HG02870 (cell line): ENCODE measurements around the gene STARD13.
"Not testable (repeated sequence)": the region's sequence is repeated elsewhere in the genome, so short reads cannot be mapped to it uniquely, and the experiment has no call there.

ENCODE experiments used
- ATAC-seq: cut with Tn5 transposase; IDR thresholded peaks from one replicate; pipeline ENCODE4 v1.9.1; 2021; ENCODE audit warnings: mild to moderate bottlenecking, moderate library complexity; ENCODE audit not compliant: unreplicated experiment

STARD13 gene

DNA sequence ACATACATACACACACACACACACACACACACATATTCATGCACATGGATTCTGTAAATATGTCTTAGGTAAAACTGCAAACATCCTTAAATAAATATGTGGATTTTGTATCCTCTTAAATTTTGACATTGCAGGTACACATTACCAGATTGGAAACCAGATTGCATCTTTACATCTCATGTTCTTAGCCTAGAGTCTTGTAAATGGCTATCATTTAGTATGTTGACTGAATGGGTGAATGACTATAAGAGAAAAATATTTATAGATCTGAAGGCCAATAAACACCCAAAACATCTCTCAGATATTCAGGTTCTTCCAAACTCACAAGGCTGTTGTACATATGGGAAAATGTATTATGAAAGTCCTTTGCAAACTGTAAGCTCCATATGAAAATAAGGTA is 104.3 kb downstream of the STARD13 start:
- no peak for ATAC-seq

DNA sequence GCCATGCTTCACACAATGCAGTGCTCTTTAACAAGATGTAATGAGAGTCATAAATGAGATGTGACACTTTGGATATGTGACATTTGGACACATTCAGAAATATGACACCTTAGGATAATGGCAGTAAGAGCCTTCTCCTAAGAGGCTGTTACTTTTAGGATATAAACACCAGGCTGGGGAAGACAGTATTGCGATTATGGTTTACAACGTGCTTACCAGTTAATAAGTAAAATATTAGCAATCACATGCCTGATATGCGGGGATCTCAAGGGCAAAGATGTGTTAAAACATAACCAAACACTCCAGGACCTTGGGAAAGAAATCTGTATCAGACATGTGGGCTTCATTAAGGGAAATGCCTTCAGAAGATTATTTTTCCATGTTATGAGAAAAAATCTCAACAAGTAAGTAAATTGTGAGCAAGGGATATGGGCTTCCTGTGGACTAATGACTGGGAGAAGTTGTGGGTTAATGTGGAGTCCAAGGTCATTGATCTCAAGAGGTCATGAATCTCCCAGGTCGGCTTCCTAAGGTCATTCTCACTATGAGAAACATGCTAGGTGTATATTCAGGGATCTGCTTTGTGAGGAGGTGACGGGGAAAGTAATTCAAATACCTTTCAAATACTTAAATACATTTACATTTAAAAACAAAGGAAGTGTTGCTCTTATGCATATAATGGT is 105.3 kb downstream of the STARD13 start:
- ATAC-seq, result no peak

DNA sequence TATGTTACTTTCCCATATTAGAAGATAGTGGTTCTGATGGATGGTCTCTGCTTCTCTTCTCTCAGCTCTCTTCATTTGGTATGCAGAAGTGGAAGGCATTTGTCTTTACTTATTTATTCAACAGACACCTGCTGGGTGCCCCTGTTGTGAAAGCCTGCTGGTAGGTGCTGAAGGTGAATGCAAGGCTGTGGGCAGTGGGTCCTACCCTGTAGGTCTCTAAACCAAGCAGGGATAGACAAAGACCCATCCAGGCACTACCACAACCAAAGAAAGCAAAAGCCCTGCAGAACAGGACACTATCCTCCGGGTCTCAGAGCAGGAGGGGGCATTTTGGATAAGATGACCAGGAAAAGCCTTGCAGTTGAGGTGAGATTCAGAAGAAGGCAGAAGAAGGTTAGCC is 106.1 kb downstream of the STARD13 start:
- ATAC-seq, result no peak

DNA sequence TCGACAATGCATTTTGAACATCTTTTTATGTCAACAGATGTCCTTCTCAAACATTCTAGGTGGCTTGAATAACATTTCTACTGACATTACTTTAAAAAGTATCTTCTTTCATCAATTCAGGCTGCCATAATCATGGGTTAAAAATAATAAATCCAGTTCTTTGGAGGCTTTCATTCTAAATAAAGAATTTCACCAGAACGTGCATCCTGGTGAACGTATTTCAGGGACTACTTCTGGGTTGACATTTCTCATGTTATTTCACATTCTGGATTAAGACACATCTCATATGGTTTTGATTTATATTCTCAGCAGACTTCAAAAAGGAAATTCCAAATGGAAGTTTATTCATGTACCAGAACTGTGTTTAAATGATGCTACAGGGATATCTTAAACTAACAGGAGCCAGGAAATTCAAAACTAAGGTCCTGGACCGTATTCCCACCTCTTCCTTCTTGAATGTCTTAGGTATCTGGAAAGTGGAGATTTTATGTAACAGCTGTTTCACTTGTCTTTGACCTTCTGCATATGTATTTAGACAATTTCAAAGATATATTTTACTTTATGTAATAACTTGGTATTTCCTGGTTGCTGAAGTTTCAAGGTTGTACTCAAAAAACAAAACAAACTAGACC is 107.2 kb downstream of the STARD13 start:
- no peak for ATAC-seq

DNA sequence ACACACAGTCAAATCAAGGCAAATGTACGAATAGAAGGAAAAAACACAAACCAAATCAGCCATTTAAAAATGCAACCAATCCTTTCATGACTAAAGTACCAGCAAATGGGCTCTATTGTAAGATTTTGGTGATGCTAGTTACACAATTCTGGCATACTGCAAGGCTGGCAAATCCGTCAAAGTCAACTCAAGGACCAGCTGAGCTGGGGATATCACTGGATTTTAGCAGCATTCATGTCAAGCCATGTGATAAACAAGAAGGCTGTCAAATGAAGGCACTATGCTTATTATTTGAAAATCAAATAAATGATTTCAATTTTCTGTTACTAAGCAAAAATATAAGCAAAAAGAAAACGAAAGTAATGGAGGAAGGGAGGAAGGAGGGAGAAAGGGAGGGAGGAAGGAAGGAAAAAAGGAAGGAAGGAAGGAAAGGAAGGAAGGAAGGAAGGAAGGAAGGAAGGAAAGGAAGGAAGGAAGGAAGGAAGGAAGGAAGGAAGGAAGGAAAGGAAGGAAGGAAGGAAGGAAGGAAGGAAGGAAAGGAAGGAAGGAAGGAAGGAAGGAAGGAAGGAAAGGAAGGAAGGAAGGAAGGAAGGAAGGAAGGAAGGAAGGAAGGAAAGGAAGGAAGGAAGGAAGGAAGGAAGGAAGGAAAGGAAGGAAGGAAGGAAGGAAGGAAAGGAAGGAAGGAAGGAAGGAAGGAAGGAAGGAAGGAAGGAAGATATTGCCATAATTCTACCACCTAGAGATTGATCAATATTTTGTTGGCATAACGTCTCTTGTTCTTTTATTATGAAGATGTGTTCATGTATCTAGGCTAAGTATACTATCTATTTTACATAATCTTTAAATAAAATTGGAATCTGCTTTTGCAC is 108.0 kb downstream of the STARD13 start:
- ATAC-seq, result not testable (repeated sequence)

DNA sequence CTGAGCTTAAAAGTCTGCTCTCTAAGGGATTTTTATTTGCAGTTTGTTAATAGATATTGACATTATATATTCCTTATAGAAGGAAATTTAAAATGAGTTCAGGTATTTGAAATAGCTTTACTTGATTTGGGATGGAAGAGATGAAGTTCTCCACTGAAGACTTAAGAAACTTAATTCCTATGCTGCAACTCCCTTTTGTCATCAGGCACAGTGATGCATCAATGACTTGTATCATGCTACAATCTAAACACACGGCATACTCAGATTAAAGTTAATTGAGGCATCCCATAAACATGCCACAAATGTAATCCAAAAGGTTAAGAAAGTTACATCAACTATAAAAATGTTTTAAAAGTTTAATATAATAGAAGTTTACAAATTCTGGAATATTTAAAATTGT is 109.0 kb downstream of the STARD13 start:
- no peak for ATAC-seq

DNA sequence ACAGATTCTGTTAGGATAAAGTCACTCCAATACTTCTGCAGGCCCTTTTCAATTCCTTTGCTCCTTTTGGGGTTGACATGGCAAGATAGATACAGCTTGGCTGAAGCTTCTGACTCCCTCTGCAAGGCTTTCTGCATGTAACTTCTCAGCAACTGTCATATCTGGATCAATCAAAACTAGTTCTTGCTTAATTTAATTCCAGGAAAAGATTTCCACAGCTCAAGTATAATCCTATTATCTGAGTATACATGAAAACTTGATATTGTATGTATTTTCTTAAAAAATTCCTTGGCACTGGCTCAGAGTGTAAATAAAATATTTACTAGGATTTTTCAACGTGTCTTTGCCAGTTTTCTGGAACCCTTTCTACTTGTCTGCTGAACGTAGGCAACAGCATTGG is 109.6 kb downstream of the STARD13 start:
- no peak for ATAC-seq

DNA sequence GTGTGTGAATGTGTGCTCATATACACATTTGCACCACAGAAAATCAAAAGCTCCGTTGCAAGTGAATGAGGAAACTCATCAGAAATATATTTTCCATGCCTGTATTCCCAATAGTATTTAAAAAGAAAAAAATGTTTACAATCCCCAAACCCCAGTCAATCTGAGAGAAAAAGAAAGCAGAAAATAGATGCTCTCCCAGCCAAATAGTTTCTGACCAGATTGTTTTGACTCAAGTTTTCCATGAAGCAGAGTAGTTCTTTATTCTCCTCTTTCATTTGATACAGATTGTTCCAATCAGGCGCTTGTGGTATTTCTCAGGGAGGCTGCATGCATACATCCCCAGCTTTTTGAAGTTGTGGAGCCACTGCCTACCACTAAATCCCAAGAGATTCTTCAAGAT is 110.6 kb downstream of the STARD13 start:
- ATAC-seq, result no peak

DNA sequence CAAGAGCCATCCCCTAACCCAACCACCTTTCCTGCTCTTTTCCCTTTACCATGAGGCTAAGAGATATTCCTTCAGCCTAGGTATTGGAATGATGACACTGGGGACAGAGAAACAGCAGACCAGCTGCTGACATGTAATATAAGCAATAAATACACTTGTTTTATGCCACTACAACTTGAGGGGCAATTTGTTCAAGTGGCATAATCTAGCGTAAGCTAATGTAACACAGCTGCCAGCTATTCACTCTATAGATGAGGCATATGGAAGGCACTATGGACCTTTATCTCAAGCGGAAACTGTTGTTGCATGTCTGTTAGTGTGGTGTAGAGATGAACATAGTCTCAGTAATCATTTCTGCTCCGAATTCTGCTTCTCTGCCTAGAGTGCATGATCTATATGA is 111.1 kb downstream of the STARD13 start:
- ATAC-seq, result no peak

DNA sequence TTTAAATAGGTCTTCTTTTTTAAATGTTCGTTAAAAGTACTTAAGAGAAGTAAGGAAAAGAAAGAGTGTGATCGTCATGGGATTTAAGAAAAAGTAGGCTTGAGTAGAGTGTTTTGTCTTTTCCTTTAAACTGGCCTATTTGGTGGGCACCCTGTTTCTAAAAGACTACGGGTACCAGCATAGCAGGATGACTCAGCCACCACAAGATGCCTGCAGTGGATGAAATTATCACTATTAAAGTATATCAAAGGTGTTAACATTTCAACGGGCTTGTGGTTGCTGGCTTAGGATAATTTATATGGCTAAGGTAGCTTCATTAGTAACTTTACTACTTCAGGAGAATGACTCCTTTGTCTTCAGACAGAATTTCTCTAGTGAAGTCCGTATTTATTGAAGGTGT is 112.6 kb downstream of the STARD13 start:
- no peak for ATAC-seq

DNA sequence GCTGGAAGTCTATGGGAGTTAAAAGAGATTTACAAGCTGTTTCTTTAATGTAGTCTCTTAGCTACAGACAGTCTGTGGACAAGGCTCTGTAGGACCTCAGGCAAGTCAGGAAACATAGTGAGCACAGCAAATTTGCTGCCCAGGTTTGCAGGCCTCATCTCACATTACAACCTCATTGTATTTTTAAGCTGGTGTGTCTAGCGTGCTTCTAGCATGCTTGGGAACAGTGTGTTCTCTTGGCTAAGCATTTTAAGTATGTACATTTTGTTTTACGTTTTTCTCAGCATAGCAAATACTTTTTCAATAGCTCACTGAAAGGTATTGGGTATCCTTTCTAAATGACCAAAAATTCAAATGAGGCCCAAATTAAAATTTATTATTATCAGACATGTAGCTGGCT is 113.2 kb downstream of the STARD13 start:
- no peak for ATAC-seq

DNA sequence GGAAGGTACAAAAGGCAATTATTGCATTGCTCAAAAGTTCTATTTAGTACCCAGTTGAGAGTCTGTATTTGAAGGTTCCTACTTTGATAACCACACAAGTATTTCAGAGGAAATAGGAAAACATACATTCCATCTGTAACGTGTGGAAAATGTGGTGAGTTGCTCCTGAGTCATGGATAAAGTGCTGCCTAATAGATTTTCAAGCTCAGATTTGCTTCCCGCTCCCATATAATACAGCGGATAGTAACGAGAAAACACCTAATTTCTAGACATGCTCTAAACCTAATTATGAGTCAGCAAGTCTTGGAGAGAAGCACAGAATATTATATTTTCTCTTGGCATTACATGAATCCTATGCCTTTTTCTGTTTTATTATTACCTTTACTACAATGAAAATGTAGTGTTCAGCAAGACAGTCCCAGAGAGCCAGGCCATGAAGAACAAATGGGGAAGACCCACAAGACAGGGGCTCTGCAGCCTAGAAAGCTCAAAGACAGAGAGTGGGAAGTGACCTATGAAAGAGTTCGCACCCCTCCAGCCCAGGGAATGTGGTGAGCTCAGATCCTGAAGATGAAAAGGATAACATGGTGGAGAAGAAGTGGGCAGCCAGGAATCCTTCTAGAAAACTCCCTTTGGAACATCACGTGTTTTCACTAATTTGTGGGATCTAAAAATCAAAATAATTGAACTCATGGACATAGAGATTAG is 116.1 kb downstream of the STARD13 start:
- no peak for ATAC-seq

DNA sequence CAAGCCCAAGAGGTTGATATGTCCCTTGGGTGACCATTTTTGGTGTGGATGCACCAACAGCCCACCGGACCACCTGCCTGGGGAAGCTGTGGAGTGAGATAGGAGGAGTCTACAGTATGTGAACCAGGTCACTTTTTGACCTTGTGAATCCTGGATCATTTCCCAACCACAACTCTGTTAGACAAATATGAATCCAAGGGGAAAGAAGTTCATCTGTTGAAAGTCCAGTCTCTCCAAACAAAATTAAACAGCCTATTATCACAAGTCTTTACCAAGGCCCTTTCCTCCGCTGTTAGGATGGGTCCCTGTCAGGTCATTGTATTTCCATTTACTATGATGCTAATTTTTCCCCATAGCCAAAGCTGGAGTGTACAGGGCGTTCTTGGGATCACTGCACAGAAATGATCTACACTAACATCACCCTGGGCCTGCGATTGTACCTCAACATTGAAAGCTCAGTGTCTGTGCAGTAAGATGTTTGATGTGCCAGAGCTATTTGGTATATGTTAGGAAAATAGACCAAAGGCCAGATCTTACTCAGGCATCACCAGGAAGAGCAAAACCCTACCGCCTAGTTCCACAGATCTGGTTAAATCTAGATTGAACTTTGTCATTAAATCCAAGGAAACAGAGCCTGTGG is 117.1 kb downstream of the STARD13 start:
- ATAC-seq, result no peak

DNA sequence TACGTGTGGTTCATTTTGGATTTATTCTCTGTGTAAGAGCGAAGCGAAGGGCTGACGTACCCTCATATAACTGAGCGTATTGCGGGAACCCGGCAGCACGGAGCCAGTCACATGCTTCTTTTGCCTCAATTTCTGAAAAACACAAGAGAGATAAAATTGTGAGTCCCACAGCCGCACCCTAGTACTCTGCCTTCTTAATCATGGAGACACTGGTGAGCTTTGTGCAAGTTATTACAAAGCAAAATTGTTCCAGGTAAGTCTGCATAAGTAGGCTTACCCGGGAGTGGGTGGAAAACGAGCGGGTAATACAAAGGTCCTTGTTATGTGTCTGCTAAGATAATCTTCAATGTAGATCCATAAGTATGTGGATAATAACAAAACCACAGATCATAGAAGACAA is 118.1 kb downstream of the STARD13 start:
- no peak for ATAC-seq

DNA sequence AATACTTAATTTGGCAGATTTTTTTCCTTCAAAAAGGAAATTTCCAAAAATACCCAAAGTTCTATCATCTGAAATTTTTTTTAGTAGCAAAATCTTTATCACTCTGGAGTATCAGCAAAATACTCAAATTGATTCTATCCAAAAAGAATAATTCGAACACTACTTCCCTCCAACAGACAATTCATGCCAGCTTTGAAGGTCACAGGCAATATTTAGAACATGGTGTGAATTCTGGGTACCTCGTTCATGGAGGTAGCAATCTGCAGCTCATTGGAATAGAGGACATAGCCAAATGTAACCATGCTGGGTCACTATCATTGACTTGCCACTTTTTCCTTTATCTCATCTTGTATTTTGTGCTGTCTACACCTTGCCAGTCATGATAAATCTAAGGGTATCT is 119.8 kb downstream of the STARD13 start:
- ATAC-seq, result no peak

DNA sequence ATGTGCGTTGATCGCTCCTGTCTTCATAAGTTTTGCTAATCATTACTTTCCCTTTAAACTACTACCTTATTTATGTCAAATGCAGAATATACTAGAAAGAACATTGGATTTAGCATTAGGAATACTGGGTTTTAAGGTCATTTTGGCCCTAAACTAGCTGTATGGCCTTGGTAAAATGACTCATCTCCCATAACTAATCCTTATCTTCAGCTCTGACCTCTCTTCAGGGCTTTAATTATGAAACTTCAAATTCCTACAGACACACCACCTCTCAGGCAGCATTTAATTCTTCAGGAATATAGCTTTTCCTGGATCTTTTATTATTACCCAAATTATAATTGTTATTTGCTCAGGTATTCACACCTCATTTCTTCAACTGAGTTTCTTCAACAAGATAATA is 121.2 kb downstream of the STARD13 start:
- no peak for ATAC-seq

DNA sequence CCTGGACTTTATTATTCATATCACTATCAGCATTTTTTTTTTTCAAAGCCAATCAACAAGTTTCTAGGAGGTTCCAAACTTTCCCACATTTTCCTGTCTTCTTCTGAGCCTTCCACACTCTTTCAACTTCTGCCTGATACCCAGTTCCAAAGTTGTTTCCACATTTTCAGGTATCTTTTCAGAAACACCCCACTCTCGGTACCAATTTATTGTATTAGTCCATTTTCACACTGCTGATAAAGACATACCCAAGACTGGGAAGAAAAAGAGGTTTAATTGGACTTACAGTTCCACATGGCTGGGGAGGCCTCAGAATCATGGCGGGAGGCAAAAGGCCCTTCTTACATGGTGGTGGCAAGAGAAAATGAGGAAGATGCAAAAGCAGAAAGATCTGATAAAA is 122.8 kb downstream of the STARD13 start:
- ATAC-seq, result not testable (repeated sequence)

DNA sequence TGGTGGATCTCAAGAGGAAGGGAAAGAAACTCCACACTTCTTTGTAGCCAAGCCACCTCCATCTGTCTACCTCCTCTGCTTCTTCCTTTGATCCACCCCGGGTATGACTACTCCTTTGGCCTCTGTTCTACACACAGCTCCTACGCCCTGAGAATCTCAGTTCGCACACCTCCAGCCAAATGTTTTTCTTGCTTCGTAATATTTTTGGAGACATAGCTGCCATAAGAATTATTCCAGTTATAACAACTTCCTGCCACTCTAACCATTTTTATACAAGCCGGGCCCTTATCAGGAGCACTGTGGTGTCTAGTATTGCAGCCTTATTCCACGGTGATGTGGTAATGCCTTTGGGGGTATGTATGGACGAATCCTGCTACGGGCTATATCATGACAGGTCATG is 126.7 kb downstream of the STARD13 start:
- ATAC-seq, result no peak

DNA sequence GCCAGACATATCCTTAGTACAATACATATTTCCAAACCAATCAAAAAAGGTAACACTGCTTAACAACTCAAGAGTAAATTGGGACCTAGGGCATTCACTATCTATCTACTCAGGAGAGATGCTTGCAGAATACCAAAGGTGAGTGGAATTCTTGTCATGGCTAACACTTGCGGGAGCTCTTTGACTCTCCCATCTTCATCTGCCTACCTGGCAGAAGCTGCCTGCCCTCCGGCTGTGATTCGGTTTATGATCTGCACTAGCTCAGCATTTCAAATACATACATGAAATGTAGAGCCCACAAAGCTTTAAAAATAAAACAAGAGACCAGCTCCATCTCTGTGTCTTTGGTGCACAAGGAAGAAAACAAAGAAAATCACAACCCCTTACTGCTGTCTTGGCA is 127.3 kb downstream of the STARD13 start:
- no peak for ATAC-seq

DNA sequence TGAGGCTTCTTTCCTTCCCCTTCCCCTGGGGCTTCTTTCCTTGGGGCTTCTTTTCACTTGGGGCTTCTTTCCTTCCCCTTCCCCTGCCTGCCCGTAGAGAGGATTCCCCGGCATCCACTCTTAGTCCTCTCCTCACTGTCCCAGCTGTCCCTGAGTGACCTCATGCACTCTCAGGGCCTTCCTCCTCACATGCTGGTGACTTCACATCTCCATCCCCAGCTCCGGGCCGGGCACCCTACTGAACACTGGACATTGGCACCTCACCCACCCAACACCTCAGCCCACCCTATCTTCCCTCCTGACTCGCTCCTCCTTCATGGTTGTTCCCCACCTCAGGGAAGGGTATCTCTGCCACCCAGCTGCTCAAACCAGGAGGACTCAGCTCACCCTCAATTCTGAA is 130.6 kb downstream of the STARD13 start:
- no peak for ATAC-seq
